HCT116 (cell line): Measurements from ENCODE around the gene IGFLR1. TPM values are rescaled to one million over a fixed set of nuclear protein-coding genes. Genes with fewer than 3 reads are reported as not detected.

ENCODE experiments used
- ATAC-seq: fragments of 200-7000 bp; cut with Tn5 transposase; 2 replicates; pipeline ENCODE4 v1.9.1; 2020; ENCODE audit warnings: mild to moderate bottlenecking, moderate library complexity
- BruUV-seq: library from RNA; stranded (reverse); fragments of 400-500 nt; replicated peaks from 2 replicates; lab custom pipeline; 2021; lab: Mats Ljungman, UMichigan
- CTCF ChIA-PET: fragments of 300-600 bp; sonication (Branson Sonifier 250); formaldehyde crosslinking; loops from one replicate; lab custom pipeline; 2021; ENCODE audit warnings: antibody characterized with exemption; lab: Charles Lee
- POLR2A ChIA-PET: fragments of 300-600, 350-600 bp; sonication (Branson Sonifier 250); formaldehyde crosslinking; loops from one replicate; lab custom pipeline; 2021; ENCODE audit warnings: antibody characterized with exemption; lab: Charles Lee
- RAD21 ChIA-PET, 2 experiments: fragments of 300-600 bp; sonication (Branson Sonifier 250); formaldehyde crosslinking; loops; one replicate each; lab custom pipeline; 2023; ENCODE audit warnings: low total read pairs in 2 of 2; ENCODE audit not compliant: uncharacterized antibody in 2 of 2, unreplicated experiment in 2 of 2, low non-redundant PET in 1 of 2; lab: Charles Lee
- DNase-seq: peaks from one replicate; pipeline ENCODE4 v3.0.0-alpha.2; 2010; ENCODE audit warnings: low read depth, low spot score
- H2AFZ ChIP-seq: fragments of 200-600 bp; shearing (Covaris generic), sonication (generic); 2 replicates; pipeline ENCODE4 v1.6.1; 2017; ENCODE audit warnings: low read depth, mixed run types, mixed read lengths, antibody characterized with exemption, low read length; ENCODE audit not compliant: poor library complexity, severe bottlenecking
- H3K27ac ChIP-seq: 2 replicates; pipeline ENCODE4 v1.5.1; 2012; ENCODE audit warnings: low read depth, low read length
- H3K27me3 ChIP-seq: fragments of 200-600 bp; sonication (generic); 2 replicates; pipeline ENCODE4 v1.6.1; 2016; ENCODE audit warnings: mixed run types, low read length, mixed read lengths; ENCODE audit not compliant: insufficient read depth
- H3K36me3 ChIP-seq, 2 experiments: fragments of 200-500 bp in 1 of 2; fragments of 200-600 bp in 1 of 2; sonication (Bioruptor generic) in 1 of 2; sonication (generic) in 1 of 2; 2 replicates each; pipeline versions ENCODE4 v1.5.1 to v1.6.1; 2014 to 2016; ENCODE audit warnings: low read length in 2 of 2, inconsistent platforms in 1 of 2, mixed read lengths in 1 of 2, mixed run types in 1 of 2; ENCODE audit not compliant: insufficient read depth in 2 of 2, control insufficient read depth in 1 of 2
- H3K4me1 ChIP-seq, 2 experiments: fragments of 200-600 bp in 1 of 2; sonication (generic) in 1 of 2; 2 replicates each; pipeline versions ENCODE4 v1.5.1 to v1.6.1; 2012 to 2017; ENCODE audit warnings: low read length in 2 of 2, inconsistent platforms in 1 of 2, mild to moderate bottlenecking in 1 of 2, mixed read lengths in 1 of 2, mixed run types in 1 of 2, moderate library complexity in 1 of 2; ENCODE audit not compliant: insufficient read depth in 2 of 2, control insufficient read depth in 1 of 2
- H3K4me2 ChIP-seq: fragments of 200-600 bp; sonication (generic); 2 replicates; pipeline ENCODE4 v1.6.1; 2017; ENCODE audit warnings: mixed run types, low read length, mixed read lengths
- H3K4me3 ChIP-seq, 2 experiments: fragments of 200-600 bp in 1 of 2; sonication (generic) in 1 of 2; replicated peaks in 1 of 2; 2 replicates each; pipeline ENCODE4 v1.5.1; 2011 to 2016; ENCODE audit warnings: low read length in 2 of 2, control low read depth in 1 of 2, low read depth in 1 of 2, mild to moderate bottlenecking in 1 of 2, mixed read lengths in 1 of 2, mixed run types in 1 of 2
- H3K79me2 ChIP-seq: fragments of 200-600 bp; sonication (generic); 2 replicates; pipeline ENCODE4 v1.6.1; 2017; ENCODE audit warnings: mild to moderate bottlenecking, mixed run types, low read length, moderate library complexity, mixed read lengths; ENCODE audit not compliant: insufficient read depth
- H3K9ac ChIP-seq: fragments of 200-600 bp; sonication (generic); 2 replicates; pipeline ENCODE4 v1.6.1; 2016; ENCODE audit warnings: low read length, mixed read lengths
- H3K9me2 ChIP-seq: fragments of 200-600 bp; sonication (generic), shearing (Covaris generic); 2 replicates; pipeline ENCODE4 v1.6.1; 2017; ENCODE audit warnings: mixed run types, mild to moderate bottlenecking, moderate library complexity; ENCODE audit not compliant: insufficient read depth
- H3K9me3 ChIP-seq, 2 experiments: fragments of 200-500 bp in 1 of 2; fragments of 200-600 bp in 1 of 2; sonication (Bioruptor generic) in 1 of 2; sonication (generic) in 1 of 2; 2 replicates each; pipeline ENCODE4 v1.6.1; 2014 to 2017; ENCODE audit warnings: low read length in 2 of 2, mixed read lengths in 2 of 2, inconsistent platforms in 1 of 2, low read depth in 1 of 2, mild to moderate bottlenecking in 1 of 2, mixed run types in 1 of 2, moderate library complexity in 1 of 2; ENCODE audit not compliant: control insufficient read depth in 1 of 2, insufficient read depth in 1 of 2
- H4K20me1 ChIP-seq: fragments of 200-600 bp; sonication (generic), shearing (Covaris generic); 2 replicates; pipeline ENCODE4 v1.6.1; 2017; ENCODE audit warnings: mixed run types, mild to moderate bottlenecking, moderate library complexity; ENCODE audit not compliant: insufficient read depth
- CBX3 ChIP-seq: IDR thresholded peaks from 2 replicates; pipeline ENCODE4 v1.6.1; 2012; ENCODE audit warnings: low read depth
- CEBPB ChIP-seq: IDR thresholded peaks from 2 replicates; pipeline ENCODE4 v1.6.1; 2012; ENCODE audit warnings: low read depth
- EGR1 ChIP-seq: IDR thresholded peaks from 2 replicates; pipeline ENCODE4 v1.6.1; 2012; ENCODE audit warnings: low read depth
- EZH2phosphoT487 ChIP-seq: fragments of 200-600 bp; IDR thresholded peaks from 2 replicates; pipeline ENCODE4 v1.6.1; 2018; ENCODE audit warnings: antibody characterized with exemption, borderline replicate concordance
- FOSL1 ChIP-seq: IDR thresholded peaks from 2 replicates; pipeline ENCODE4 v1.6.1; 2012; ENCODE audit warnings: low read depth
- JUND ChIP-seq: IDR thresholded peaks from 2 replicates; pipeline ENCODE4 v1.6.1; 2012
- MAX ChIP-seq: IDR thresholded peaks from 2 replicates; pipeline ENCODE4 v1.6.1; 2012
- POLR2A ChIP-seq: IDR thresholded peaks from 2 replicates; pipeline ENCODE4 v1.7.0; 2011; ENCODE audit warnings: borderline replicate concordance; ENCODE audit not compliant: insufficient read depth, insufficient read length; ENCODE audit errors: extremely low read depth
- POLR2AphosphoS5 ChIP-seq: IDR thresholded peaks from 2 replicates; pipeline ENCODE4 v1.6.1; 2011; ENCODE audit warnings: mild to moderate bottlenecking, low read depth, low read length, moderate library complexity
- SIN3A ChIP-seq: IDR thresholded peaks from 2 replicates; pipeline ENCODE4 v1.6.1; 2012; ENCODE audit warnings: low read depth
- SP1 ChIP-seq: IDR thresholded peaks from 2 replicates; pipeline ENCODE4 v1.6.1; 2012; ENCODE audit warnings: low read depth
- SRF ChIP-seq: IDR thresholded peaks from 2 replicates; pipeline ENCODE4 v1.6.1; 2012; ENCODE audit warnings: low read depth
- YY1 ChIP-seq: IDR thresholded peaks from 2 replicates; pipeline ENCODE4 v1.6.1; 2011; ENCODE audit warnings: low read length, low read depth, moderate library complexity, mild to moderate bottlenecking; ENCODE audit not compliant: insufficient replicate concordance; ENCODE audit errors: extremely low read depth
- ZBTB33 ChIP-seq: IDR thresholded peaks from 2 replicates; pipeline ENCODE4 v1.6.1; 2011; ENCODE audit warnings: mild to moderate bottlenecking, low read length, moderate library complexity; ENCODE audit not compliant: insufficient replicate concordance; ENCODE audit errors: extremely low read depth
- ZFX ChIP-seq: fragments of 450-650 bp; IDR thresholded peaks from 2 replicates; pipeline ENCODE4 v1.6.1; 2017
- ZNF274 ChIP-seq: fragments of 200-500 bp; sonication (Bioruptor generic); IDR thresholded peaks from 2 replicates; pipeline ENCODE4 v1.6.1; 2014; ENCODE audit warnings: mild to moderate bottlenecking, low read depth, low read length, inconsistent platforms
- intact Hi-C: fragments of 100-400 bp; cut with micrococcal nuclease; formaldehyde crosslinking; loops from 2 replicates; pipeline ENCODE4 v1.10.0; 2022
- total RNA-seq: library from RNA; stranded (reverse); gene quantifications from one replicate; pipeline ENCODE4 v1.2.1, GENCODE V29; 2021; ENCODE audit not compliant: unreplicated experiment

Gene IGFLR1
- total RNA-seq, 1 experiment from 2014 or later: 8.3 TPM

- H3K4me2 ChIP-seq: peak within 1 kb of the TSS; percentile 77
- POLR2A ChIA-PET: no interaction called here
- RAD21 ChIA-PET: no interaction called here
- BruUV-seq: no TSS peak
- no peak for TF ChIP-seq EZH2phosphoT487
- TF ChIP-seq FOSL1: no peak
- TF ChIP-seq SP1: peak; percentile 73
- TF ChIP-seq CEBPB: no peak
- TF ChIP-seq SIN3A: no peak
- TF ChIP-seq SRF: no peak
- TF ChIP-seq JUND: no peak
- no peak for TF ChIP-seq POLR2A
- peak; percentile 44 for TF ChIP-seq POLR2AphosphoS5
- no peak for TF ChIP-seq CBX3
- no peak for TF ChIP-seq EGR1
- TF ChIP-seq ZNF274: no peak
- no peak for TF ChIP-seq YY1
- TF ChIP-seq ZFX: peak; percentile 33; the same call in 1 of the 2 replicates
- no peak for TF ChIP-seq ZBTB33
- TF ChIP-seq MAX: no peak
- ATAC-seq (peak; percentile 95), DNase-seq (peak; percentile 95)
- H3K27ac ChIP-seq: no peak within 1 kb of the TSS; the same call in 1 of the 2 replicates
- no peaks in the 10 kb centered on the region for H3K27me3 ChIP-seq
- H4K20me1 ChIP-seq: no peaks in the 10 kb centered on the region
- H3K4me1 ChIP-seq: peaks cover 9 to 16% of the 10 kb centered on the region in 2 experiments; a peak in 3 of 4 replicates
- CTCF ChIA-PET: no interaction called here
- peak within 1 kb of the TSS; percentile 51 for H3K9ac ChIP-seq
- H3K9me3 ChIP-seq: no peaks in the 10 kb centered on the region
- H2AFZ ChIP-seq: peak within 1 kb of the TSS; percentile 17
- H3K36me3 ChIP-seq: no peaks in the 10 kb centered on the region
- peak within 1 kb of the TSS; percentile 65 to 67 for H3K4me3 ChIP-seq
- H3K9me2 ChIP-seq: no peaks in the 10 kb centered on the region
- H3K79me2 ChIP-seq: 0 out of 2 replicates have a peak, but pooled peaks cover 3% of the 10 kb centered on the region
- intact Hi-C loops: no loop called here
Measured at GRCh38 chr19:35775298-35776101, 33.2 kb upstream of the IGFLR1 start, which contains the start of gene ARHGAP33. ARHGAP33 (plus strand) TSS chr19:35775564; CDS start chr19:35775659, 95 bp downstream.
